ENCODE measurements around the gene CDH13. TPM values are rescaled to one million over a fixed set of nuclear protein-coding genes. Genes with fewer than 3 reads are reported as not detected.

Gene CDH13
- total RNA-seq, 2 donors from 2014 or later, result 2.9 TPM; not detected in 1

- intact Hi-C loops (cut with DNase I), result loop anchor here (10.0 kb wide), 1 partner anchor 57 kb away; no protein-coding TSS in a partner anchor
- DNase-seq, result no peak
- WGBS, 2 donors, result 74 to 78% methylated on average over 6 of the region's 6 CpGs
- TF ChIP-seq POLR2A (IDR thresholded peaks at IDR 0.05), result no peak
- TF ChIP-seq CTCF (IDR thresholded peaks at IDR 0.05), result no peak
- no peak overlapping the region for H3K4me3 ChIP-seq
- no peaks in the 10 kb centered on the region for H3K9me3 ChIP-seq
- H3K4me1 ChIP-seq, result no peaks in the 10 kb centered on the region
- ATAC-seq, result no peak
- H3K27ac ChIP-seq, result no peak overlapping the region
- H3K27me3 ChIP-seq, result no peaks in the 10 kb centered on the region
- no peaks in the 10 kb centered on the region for H3K36me3 ChIP-seq (replicated peaks in 1 of 2; ENCODE audit: insufficient read depth in 1 of 2, low read depth in 2 of 2)
Measured at GRCh38 chr16:83307594-83307992, 680.8 kb downstream of the CDH13 start.

GRCh38 chr16:83308414-83308813, 681.6 kb downstream of the CDH13 start:
- Histone ChIP-seq H3K27ac (no peak overlapping the region), H3K4me1 (no peaks in the 10 kb centered on the region)

GRCh38 chr16:83310816-83311215, 684.0 kb downstream of the CDH13 start:
- ATAC-seq (no peak), DNase-seq (no peak)
- H3K27ac ChIP-seq, result no peak overlapping the region
- H3K36me3 ChIP-seq (replicated peaks in 1 of 2; ENCODE audit: insufficient read depth in 1 of 2, low read depth in 2 of 2), result no peaks in the 10 kb centered on the region
- WGBS, 2 donors, result 54 to 87% methylated on average over 2 of the region's 2 CpGs
- H3K4me3 ChIP-seq, result no peak overlapping the region
- no peaks in the 10 kb centered on the region for H3K4me1 ChIP-seq
- intact Hi-C loops (cut with DNase I), result no loop called here
- TF ChIP-seq CTCF (IDR thresholded peaks at IDR 0.05) (no peak), POLR2A (IDR thresholded peaks at IDR 0.05) (no peak)
- H3K27me3 ChIP-seq, result no peaks in the 10 kb centered on the region
- H3K9me3 ChIP-seq, result no peaks in the 10 kb centered on the region

More at GRCh38 chr16:83308414-83308813, 681.6 kb downstream of the CDH13 start:
- TF ChIP-seq POLR2A (IDR thresholded peaks at IDR 0.05), result no peak
- no peak for TF ChIP-seq CTCF (IDR thresholded peaks at IDR 0.05)
- ATAC-seq, result no peak
- Histone ChIP-seq H3K4me3 (no peak overlapping the region), H3K27me3 (no peaks in the 10 kb centered on the region), H3K36me3 (replicated peaks in 1 of 2; ENCODE audit: insufficient read depth in 1 of 2, low read depth in 2 of 2) (no peaks in the 10 kb centered on the region), H3K9me3 (no peaks in the 10 kb centered on the region)
- no peak for DNase-seq
- 40 to 49% methylated on average over 3 of the region's 3 CpGs for WGBS, 2 donors
- intact Hi-C loops (cut with DNase I), result loop anchor here (10.0 kb wide), 1 partner anchor 56 kb away; no protein-coding TSS in a partner anchor

- TF ChIP-seq CTCF (IDR thresholded peaks at IDR 0.05), result no peak
- no peaks in the 10 kb centered on the region for H3K36me3 ChIP-seq (replicated peaks in 1 of 2; ENCODE audit: insufficient read depth in 1 of 2, low read depth in 2 of 2)
- H3K4me1 ChIP-seq, result no peaks in the 10 kb centered on the region
- no peak overlapping the region for H3K27ac ChIP-seq
- ATAC-seq (no peak), DNase-seq (no peak)
- intact Hi-C loops (cut with DNase I), result no loop called here
- H3K27me3 ChIP-seq, result no peaks in the 10 kb centered on the region
- H3K9me3 ChIP-seq, result no peaks in the 10 kb centered on the region
- 68 to 76% methylated on average over 3 of the region's 3 CpGs for WGBS, 2 donors
- H3K4me3 ChIP-seq, result no peak overlapping the region
Measured at GRCh38 chr16:83312015-83312717, 685.4 kb downstream of the CDH13 start.

- no peaks in the 10 kb centered on the region for H3K9me3 ChIP-seq
- WGBS, 2 donors, result 79 to 82% methylated on average over 1 of the region's 1 CpG
- DNase-seq, result no peak
- H3K27me3 ChIP-seq, result no peaks in the 10 kb centered on the region
- no peak for ATAC-seq
- no peaks in the 10 kb centered on the region for H3K36me3 ChIP-seq (replicated peaks in 1 of 2; ENCODE audit: insufficient read depth in 1 of 2, low read depth in 2 of 2)
- no peaks in the 10 kb centered on the region for H3K4me1 ChIP-seq
- TF ChIP-seq CTCF (IDR thresholded peaks at IDR 0.05) (no peak), POLR2A (IDR thresholded peaks at IDR 0.05) (no peak)
- no peak overlapping the region for H3K4me3 ChIP-seq
- no peak overlapping the region for H3K27ac ChIP-seq
- intact Hi-C loops (cut with DNase I), result no loop called here
Measured at GRCh38 chr16:83312718-83313245, 686.0 kb downstream of the CDH13 start.

Measured in body of pancreas (tissue), 4 donors.